ENCODE results near the gene GARRE1.

GARRE1 gene

GRCh38 chr19:34259367-34260095, 5.2 kb downstream of the GARRE1 start:
- no peak overlapping the region for H3K4me3 Mint-ChIP-seq

GRCh38 chr19:34260771-34261173, 6.4 kb downstream of the GARRE1 start:
- Mint-ChIP-seq H3K4me1 (ENCODE audit: low read depth) (peaks cover 9% of the 10 kb centered on the region), H3K9me3 (no peaks in the 10 kb centered on the region), H3K27me3 (peaks cover 41% of the 10 kb centered on the region), H3K4me3 (no peak overlapping the region), H3K27ac (no peak overlapping the region), H3K36me3 (ENCODE audit: low read depth) (no peaks in the 10 kb centered on the region)
- intact Hi-C loops (cut with micrococcal nuclease): no loop called here

More at GRCh38 chr19:34259367-34260095, 5.2 kb downstream of the GARRE1 start:
- intact Hi-C loops (cut with micrococcal nuclease): no loop called here
- peaks cover 9% of the 10 kb centered on the region for H3K4me1 Mint-ChIP-seq (ENCODE audit: low read depth)
- H3K36me3 Mint-ChIP-seq (ENCODE audit: low read depth): no peaks in the 10 kb centered on the region
- peaks cover 39% of the 10 kb centered on the region for H3K27me3 Mint-ChIP-seq
- H3K9me3 Mint-ChIP-seq: no peaks in the 10 kb centered on the region
- no peak overlapping the region for H3K27ac Mint-ChIP-seq

- no peak overlapping the region for H3K4me3 Mint-ChIP-seq
- H3K36me3 Mint-ChIP-seq (ENCODE audit: low read depth): no peaks in the 10 kb centered on the region
- no peaks in the 10 kb centered on the region for H3K9me3 Mint-ChIP-seq
- intact Hi-C loops (cut with micrococcal nuclease): no loop called here
- H3K4me1 Mint-ChIP-seq (ENCODE audit: low read depth): peaks cover 9% of the 10 kb centered on the region
- H3K27me3 Mint-ChIP-seq: peaks cover 40% of the 10 kb centered on the region
- H3K27ac Mint-ChIP-seq: no peak overlapping the region
These were observed 7.2 kb downstream of the GARRE1 start for GRCh38 chr19:34261334-34262109.

- no peaks in the 10 kb centered on the region for H3K36me3 Mint-ChIP-seq (ENCODE audit: low read depth)
These were observed 9.4 kb downstream of the GARRE1 start for GRCh38 chr19:34263745-34264237.

GRCh38 chr19:34265221-34265650, 10.9 kb downstream of the GARRE1 start:
- peaks cover 32% of the 10 kb centered on the region for H3K27me3 Mint-ChIP-seq
- intact Hi-C loops (cut with micrococcal nuclease): no loop called here
- no peak overlapping the region for H3K27ac Mint-ChIP-seq
- no peaks in the 10 kb centered on the region for H3K9me3 Mint-ChIP-seq
- no peak overlapping the region for H3K4me3 Mint-ChIP-seq
- H3K36me3 Mint-ChIP-seq (ENCODE audit: low read depth): no peaks in the 10 kb centered on the region
- peaks cover 9% of the 10 kb centered on the region for H3K4me1 Mint-ChIP-seq (ENCODE audit: low read depth)

More at GRCh38 chr19:34263745-34264237, 9.4 kb downstream of the GARRE1 start:
- intact Hi-C loops (cut with micrococcal nuclease): no loop called here
- Mint-ChIP-seq H3K27ac (no peak overlapping the region), H3K4me1 (ENCODE audit: low read depth) (peaks cover 9% of the 10 kb centered on the region), H3K4me3 (no peak overlapping the region), H3K9me3 (no peaks in the 10 kb centered on the region), H3K27me3 (peaks cover 37% of the 10 kb centered on the region)

GRCh38 chr19:34269081-34269480, 14.7 kb downstream of the GARRE1 start:
- peaks cover 38% of the 10 kb centered on the region for H3K27me3 Mint-ChIP-seq
- peak overlapping the region; percentile 93 for H3K27ac Mint-ChIP-seq
- no peak overlapping the region for H3K4me3 Mint-ChIP-seq
- no peaks in the 10 kb centered on the region for H3K36me3 Mint-ChIP-seq (ENCODE audit: low read depth)
- H3K4me1 Mint-ChIP-seq (ENCODE audit: low read depth): peaks cover 27% of the 10 kb centered on the region
- intact Hi-C loops (cut with micrococcal nuclease): no loop called here
- H3K9me3 Mint-ChIP-seq: no peaks in the 10 kb centered on the region

- Mint-ChIP-seq H3K27ac (peak overlapping the region; percentile 93), H3K9me3 (no peaks in the 10 kb centered on the region), H3K4me1 (ENCODE audit: low read depth) (peaks cover 27% of the 10 kb centered on the region), H3K27me3 (peaks cover 41% of the 10 kb centered on the region), H3K36me3 (ENCODE audit: low read depth) (no peaks in the 10 kb centered on the region), H3K4me3 (peak overlapping the region; percentile 24)
- intact Hi-C loops (cut with micrococcal nuclease): no loop called here
These were observed 15.1 kb downstream of the GARRE1 start for GRCh38 chr19:34269489-34269888.

- Mint-ChIP-seq H3K4me3 (peak overlapping the region; percentile 24), H3K9me3 (no peaks in the 10 kb centered on the region), H3K27me3 (peaks cover 42% of the 10 kb centered on the region), H3K27ac (peak overlapping the region; percentile 93), H3K36me3 (ENCODE audit: low read depth) (no peaks in the 10 kb centered on the region), H3K4me1 (ENCODE audit: low read depth) (peaks cover 27% of the 10 kb centered on the region)
- intact Hi-C loops (cut with micrococcal nuclease): loop anchor here (2.0 kb wide), 1 partner anchor 13 kb away; no protein-coding TSS in a partner anchor
These were observed 15.7 kb downstream of the GARRE1 start for GRCh38 chr19:34269968-34270621.

GRCh38 chr19:34273121-34273520, 18.8 kb downstream of the GARRE1 start:
- Mint-ChIP-seq H3K27me3 (peaks cover 41% of the 10 kb centered on the region), H3K9me3 (no peaks in the 10 kb centered on the region), H3K4me3 (no peak overlapping the region), H3K36me3 (ENCODE audit: low read depth) (no peaks in the 10 kb centered on the region), H3K27ac (no peak overlapping the region), H3K4me1 (ENCODE audit: low read depth) (peaks cover 27% of the 10 kb centered on the region)
- intact Hi-C loops (cut with micrococcal nuclease): no loop called here

- Mint-ChIP-seq H3K4me3 (no peak overlapping the region), H3K4me1 (ENCODE audit: low read depth) (peaks cover 27% of the 10 kb centered on the region), H3K36me3 (ENCODE audit: low read depth) (no peaks in the 10 kb centered on the region), H3K9me3 (no peaks in the 10 kb centered on the region), H3K27me3 (peaks cover 38% of the 10 kb centered on the region), H3K27ac (no peak overlapping the region)
- intact Hi-C loops (cut with micrococcal nuclease): no loop called here
These were observed 20.0 kb downstream of the GARRE1 start for GRCh38 chr19:34274284-34274826.

GRCh38 chr19:34274827-34275625, 20.7 kb downstream of the GARRE1 start:
- intact Hi-C loops (cut with micrococcal nuclease): no loop called here
- peaks cover 38% of the 10 kb centered on the region for H3K27me3 Mint-ChIP-seq
- H3K4me3 Mint-ChIP-seq: no peak overlapping the region
- H3K36me3 Mint-ChIP-seq (ENCODE audit: low read depth): no peaks in the 10 kb centered on the region
- no peak overlapping the region for H3K27ac Mint-ChIP-seq
- H3K9me3 Mint-ChIP-seq: no peaks in the 10 kb centered on the region
- peaks cover 21% of the 10 kb centered on the region for H3K4me1 Mint-ChIP-seq (ENCODE audit: low read depth)

- intact Hi-C loops (cut with micrococcal nuclease): no loop called here
- peaks cover 38% of the 10 kb centered on the region for H3K27me3 Mint-ChIP-seq
- H3K27ac Mint-ChIP-seq: no peak overlapping the region
- H3K4me3 Mint-ChIP-seq: no peak overlapping the region
- H3K36me3 Mint-ChIP-seq (ENCODE audit: low read depth): no peaks in the 10 kb centered on the region
- peaks cover 14% of the 10 kb centered on the region for H3K4me1 Mint-ChIP-seq (ENCODE audit: low read depth)
- no peaks in the 10 kb centered on the region for H3K9me3 Mint-ChIP-seq
These were observed 21.4 kb downstream of the GARRE1 start for GRCh38 chr19:34275705-34276104.

GRCh38 chr19:34276614-34277013, 22.3 kb downstream of the GARRE1 start:
- Mint-ChIP-seq H3K27me3 (peaks cover 40% of the 10 kb centered on the region), H3K4me3 (no peak overlapping the region), H3K36me3 (ENCODE audit: low read depth) (no peaks in the 10 kb centered on the region), H3K27ac (no peak overlapping the region), H3K9me3 (no peaks in the 10 kb centered on the region), H3K4me1 (ENCODE audit: low read depth) (peaks cover 12% of the 10 kb centered on the region)
- intact Hi-C loops (cut with micrococcal nuclease): no loop called here

All from dendritic cell treated with granulocyte-macrophage colony-stimulating factor and Interleukin-4, amounts not matched to agents 40 ng/mL and 50 ng/mL, for 4 days (primary cell).